Stomach (tissue), 9 donors: ENCODE measurements around the gene AIP. TPM values are rescaled to one million over a fixed set of nuclear protein-coding genes. Genes with fewer than 3 reads are reported as not detected.

Source experiments
- DNase-seq, 2 donors: peaks; one replicate each; pipeline versions ENCODE4 v3.0.0 to v3.0.0-alpha.2; 2013 to 2019
- H3K27ac ChIP-seq, 5 donors: fragments of 200-600 bp in 4 of 5; sonication (generic) in 4 of 5; one replicate each; pipeline ENCODE4 v1.5.1; 2013 to 2019; ENCODE audit warnings: mild to moderate bottlenecking in 1 of 5, moderate library complexity in 1 of 5
- H3K27me3 ChIP-seq, 3 donors: fragments of 200-600 bp; sonication (generic); one replicate each; pipeline ENCODE4 v1.5.1; 2017 to 2019; ENCODE audit warnings: mixed run types in 1 of 3
- H3K36me3 ChIP-seq, 4 donors: fragments of 200-600 bp; sonication (generic); 1 replicate in 3 of 4; 2 replicates in 1 of 4; pipeline ENCODE4 v1.5.1; 2016 to 2019
- H3K4me1 ChIP-seq, 4 donors: fragments of 200-600 bp; sonication (generic); one replicate each; pipeline ENCODE4 v1.5.1; 2016 to 2019
- H3K4me3 ChIP-seq, 4 donors: fragments of 200-600 bp; sonication (generic) in 3 of 4; one replicate each; pipeline ENCODE4 v1.5.1; 2016 to 2019; ENCODE audit warnings: mild to moderate bottlenecking in 1 of 4
- H3K9me3 ChIP-seq, 4 donors: fragments of 200-600 bp; sonication (generic); one replicate each; pipeline ENCODE4 v1.5.1; 2016 to 2019
- CTCF ChIP-seq, 7 experiments: fragments of 450-650 bp in 4 of 7; fragments of 200-600 bp in 3 of 7; sonication (generic) in 3 of 7; IDR thresholded peaks; one replicate each; pipeline ENCODE4 v1.5.1; 2016 to 2019; ENCODE audit warnings: antibody characterized with exemption in 7 of 7, control low read depth in 2 of 7, mild to moderate bottlenecking in 1 of 7
- EP300 ChIP-seq: sonication (generic); formaldehyde crosslinking; IDR thresholded peaks from one replicate; pipeline ENCODE4 v1.6.1; 2017; ENCODE audit warnings: antibody characterized with exemption
- POLR2A ChIP-seq, 4 donors: fragments of 450-650 bp; IDR thresholded peaks; one replicate each; pipeline ENCODE4 v1.6.1; 2016; ENCODE audit warnings: antibody characterized with exemption in 4 of 4, control low read depth in 2 of 4, mild to moderate bottlenecking in 1 of 4, moderate library complexity in 1 of 4
- POLR2AphosphoS5 ChIP-seq, 3 donors: sonication (generic); formaldehyde crosslinking; IDR thresholded peaks; one replicate each; pipeline ENCODE4 v1.6.1; 2016; ENCODE audit warnings: antibody characterized with exemption in 3 of 3
- WGBS, 5 donors: extraction: QIAGEN DNeasy Blood & Tissue Kit in 3 of 5; methylation state at CpG; one replicate each; pipeline versions ENCODE4 v1.1.5 to v1.1.7; 2013 to 2018; 5-methylcytosine and 5-hydroxymethylcytosine counted together
- intact Hi-C: fragments of 100-400 bp; cut with DNase I; formaldehyde crosslinking; loops from one replicate; pipeline ENCODE4 v1.15.1; 2023; ENCODE audit warnings: low total_unique reads
- polyA plus RNA-seq, 3 donors: library from polyadenylated mRNA; stranded (reverse); fragments of 200-250 nt; gene quantifications; one replicate each; pipeline ENCODE4 v1.2.3, GENCODE V29; 2013
- total RNA-seq, 5 donors: library from RNA; depleted of rRNA; stranded (reverse); fragments of >200 nt; gene quantifications; one replicate each; pipeline versions ENCODE4 v1.1.0 to v1.2.3, GENCODE V29; 2014 to 2016
- donor health status: healthy with polysubstance abuse.
- donor health status: Bipolar disorder and iron deficiency.
- donor health status: healthy.

The AIP gene
- total and polyA plus RNA-seq, 8 donors, result 36.4 to 140 (median 74.6) TPM

- Histone ChIP-seq H3K4me1 (no peaks in the 10 kb centered on the region), H3K4me3 (no peak overlapping the region), H3K27me3 (peaks cover 0 to 40% (median 0%) of the 10 kb centered on the region in 3 donors), H3K9me3 (no peaks in the 10 kb centered on the region), H3K36me3 (no peaks in the 10 kb centered on the region), H3K27ac (no peak overlapping the region)
- no peak for TF ChIP-seq POLR2AphosphoS5 (IDR thresholded peaks at IDR 0.05)
- TF ChIP-seq POLR2A (IDR thresholded peaks at IDR 0.05), result no peak
- no peak for TF ChIP-seq EP300
- no peak for TF ChIP-seq CTCF (IDR thresholded peaks at IDR 0.05)
- 79 to 90% (median 86%) methylated on average over 16 of the region's 16 CpGs for WGBS, 5 donors
- intact Hi-C loops, result no loop called here
- no peak for DNase-seq
These were observed 38.3 kb downstream of the AIP start for GRCh38 chr11:67520856-67521824.

GRCh38 chr11:67521924-67522323 is 39.1 kb downstream of the AIP start:
- TF ChIP-seq CTCF (IDR thresholded peaks at IDR 0.05), result no peak
- TF ChIP-seq POLR2A (IDR thresholded peaks at IDR 0.05), result no peak
- TF ChIP-seq EP300, result no peak
- no peak for TF ChIP-seq POLR2AphosphoS5 (IDR thresholded peaks at IDR 0.05)
- peaks cover 0 to 36% (median 0%) of the 10 kb centered on the region in 3 donors for H3K27me3 ChIP-seq
- no peaks in the 10 kb centered on the region for H3K4me1 ChIP-seq
- no peaks in the 10 kb centered on the region for H3K9me3 ChIP-seq
- H3K36me3 ChIP-seq, result no peaks in the 10 kb centered on the region
- WGBS, 5 donors, result 75 to 84% (median 80%) methylated on average over 10 of the region's 10 CpGs
- no peak overlapping the region for H3K4me3 ChIP-seq
- intact Hi-C loops, result no loop called here
- no peak for DNase-seq
- H3K27ac ChIP-seq, result no peak overlapping the region

GRCh38 chr11:67522338-67522737 is 39.5 kb downstream of the AIP start:
- Histone ChIP-seq H3K27ac (no peak overlapping the region), H3K9me3 (no peaks in the 10 kb centered on the region), H3K4me3 (no peak overlapping the region), H3K4me1 (no peaks in the 10 kb centered on the region), H3K36me3 (no peaks in the 10 kb centered on the region), H3K27me3 (peaks cover 0 to 36% (median 0%) of the 10 kb centered on the region in 3 donors)
- no peak for DNase-seq
- no peak for TF ChIP-seq POLR2A (IDR thresholded peaks at IDR 0.05)
- TF ChIP-seq EP300, result no peak
- TF ChIP-seq CTCF (IDR thresholded peaks at IDR 0.05), result no peak
- TF ChIP-seq POLR2AphosphoS5 (IDR thresholded peaks at IDR 0.05), result no peak
- intact Hi-C loops, result no loop called here
- 76 to 93% (median 93%) methylated on average over 9 to 15 of the region's 15 CpGs for WGBS, 5 donors

- Histone ChIP-seq H3K36me3 (no peaks in the 10 kb centered on the region), H3K4me1 (no peaks in the 10 kb centered on the region), H3K27me3 (peaks cover 0 to 31% (median 0%) of the 10 kb centered on the region in 3 donors), H3K4me3 (no peak within 1 kb of the TSS), H3K9me3 (no peaks in the 10 kb centered on the region), H3K27ac (no peak within 1 kb of the TSS)
- no peak for TF ChIP-seq POLR2A (IDR thresholded peaks at IDR 0.05)
- no peak for TF ChIP-seq EP300
- TF ChIP-seq POLR2AphosphoS5 (IDR thresholded peaks at IDR 0.05), result no peak
- TF ChIP-seq CTCF (IDR thresholded peaks at IDR 0.05), result no peak
- no peak for DNase-seq
- whole genome bisulfite sequencing, 5 donors, result 76 to 84% (median 80%) methylated on average over 13 to 23 of the region's 23 CpGs
- intact Hi-C loops, result no loop called here
These were observed 40.2 kb downstream of the AIP start, which contains the start of gene CABP2 for GRCh38 chr11:67522844-67523555. Gene CABP2 (minus strand): TSS chr11:67523446. CDS start chr11:67523326, 120 bp downstream.
